Transverse colon (tissue), 3 donors: ENCODE results near the gene RFTN1.

Experiments used
- CTCF ChIP-seq, 5 experiments: fragments of 200-600 bp in 3 of 5; fragments of 450-650 bp in 2 of 5; sonication (generic) in 3 of 5; IDR thresholded peaks; 1 replicate in 2 of 5; 2 replicates in 3 of 5; pipeline ENCODE4 v1.5.1; 2016 to 2017; ENCODE audit warnings: antibody characterized with exemption in 5 of 5, inconsistent platforms in 3 of 5, mild to moderate bottlenecking in 2 of 5, moderate library complexity in 1 of 5
- EP300 ChIP-seq: sonication (generic); formaldehyde crosslinking; IDR thresholded peaks from one replicate; pipeline ENCODE4 v1.6.1; 2017; ENCODE audit warnings: antibody characterized with exemption, low read depth
- POLR2A ChIP-seq: fragments of 450-650 bp; IDR thresholded peaks from one replicate; pipeline ENCODE4 v1.6.1; 2016; ENCODE audit warnings: antibody characterized with exemption, mild to moderate bottlenecking, moderate library complexity

DNA sequence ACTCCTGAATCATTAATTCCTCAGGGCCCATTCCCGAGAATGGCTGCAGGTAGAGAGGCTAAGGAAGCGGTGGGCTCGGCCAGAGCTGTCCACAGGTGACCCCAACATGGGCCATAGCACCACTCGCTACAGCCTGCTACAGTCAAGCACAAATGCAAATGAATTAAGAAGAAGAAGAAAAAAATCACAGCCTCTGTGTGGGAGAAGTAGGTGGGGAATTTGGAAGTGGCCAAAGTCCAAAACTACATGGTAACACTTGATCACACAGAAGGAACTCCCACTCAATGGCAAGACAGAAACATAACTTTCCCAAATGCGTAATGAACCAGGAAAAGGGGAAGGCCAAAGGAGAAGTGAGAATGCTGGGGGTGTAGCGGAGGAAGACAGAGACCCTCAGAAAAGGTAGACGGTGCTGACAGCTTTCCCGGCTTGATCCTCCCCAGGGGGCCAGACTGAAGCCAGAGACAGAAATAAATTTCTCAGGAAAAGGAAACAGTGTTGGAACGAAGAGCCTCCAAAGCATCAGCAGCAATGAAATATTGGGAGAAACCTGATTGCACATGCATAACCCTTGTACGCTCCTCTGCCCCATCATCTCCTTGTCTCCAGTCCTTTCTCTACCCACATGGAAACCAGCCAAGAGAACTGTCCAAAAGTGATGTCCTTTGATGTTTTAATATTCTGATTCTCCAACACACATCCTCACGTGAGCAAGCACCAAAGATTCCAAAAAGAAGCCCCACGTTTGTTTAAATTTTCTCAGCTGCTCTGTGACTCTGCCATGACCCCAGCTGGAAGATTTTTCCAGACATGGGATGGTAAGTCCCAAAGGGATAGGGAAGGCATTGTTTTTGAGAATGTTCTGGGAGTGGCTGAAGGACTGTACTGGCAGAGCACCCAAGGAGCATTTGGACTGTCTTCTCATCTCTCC, 140.9 kb downstream of the RFTN1 start:
- TF ChIP-seq POLR2A (no peak), CTCF (IDR thresholded peaks at IDR 0.05) (no peak), EP300 (no peak)
